Esophagus squamous epithelium (tissue), 4 donors: ENCODE results near the gene PASD1.
"Not testable (repeated sequence)": the region's sequence is repeated elsewhere in the genome, so short reads cannot be mapped to it uniquely, and the experiment has no call there.

Source experiments
- CTCF ChIP-seq, 6 experiments: fragments of 450-650 bp in 4 of 6; fragments of 200-600 bp in 2 of 6; sonication (generic) in 2 of 6; IDR thresholded peaks; one replicate each; pipeline ENCODE4 v1.5.1; 2016 to 2019; ENCODE audit warnings: antibody characterized with exemption in 6 of 6, mild to moderate bottlenecking in 4 of 6, moderate library complexity in 4 of 6
- POLR2A ChIP-seq, 4 donors: fragments of 450-650 bp; IDR thresholded peaks; one replicate each; pipeline ENCODE4 v1.6.1; 2017; ENCODE audit warnings: antibody characterized with exemption in 4 of 4, mild to moderate bottlenecking in 4 of 4, moderate library complexity in 3 of 4

- TF ChIP-seq CTCF, POLR2A (IDR thresholded peaks at IDR 0.05): not testable (repeated sequence)
Observed at GRCh38 chrX:151562485-151562884, 990 bp upstream of the PASD1 start.
